Muscle of leg (tissue), 11 donors: ENCODE data around the gene CCDC106. TPM values are rescaled to one million over a fixed set of nuclear protein-coding genes. Genes with fewer than 3 reads are reported as not detected.

Experiments
- DNase-seq: peaks from one replicate; pipeline ENCODE4 v3.0.0; 2013
- H3K27ac ChIP-seq: one replicate; pipeline ENCODE4 v1.5.1; 2013; ENCODE audit warnings: mild to moderate bottlenecking, low read length, control low read depth
- H3K27me3 ChIP-seq: one replicate; pipeline ENCODE4 v1.6.1; 2013; ENCODE audit warnings: low read length; ENCODE audit not compliant: control insufficient read depth, insufficient read depth
- H3K36me3 ChIP-seq: one replicate; pipeline ENCODE4 v1.6.1; 2013; ENCODE audit warnings: low read length; ENCODE audit not compliant: control insufficient read depth, insufficient read depth
- H3K4me1 ChIP-seq: one replicate; pipeline ENCODE4 v1.6.1; 2013; ENCODE audit warnings: low read length; ENCODE audit not compliant: control insufficient read depth, insufficient read depth
- H3K4me3 ChIP-seq: one replicate; pipeline ENCODE4 v1.5.1; 2013; ENCODE audit warnings: low read length, control low read depth
- H3K9me3 ChIP-seq: replicated peaks from 2 replicates; pipeline ENCODE4 v1.6.1; 2013; ENCODE audit warnings: low read depth, low read length; ENCODE audit not compliant: control insufficient read depth
- WGBS: methylation state at CpG from one replicate; pipeline ENCODE4 v1.1.5; 2013; ENCODE audit warnings: missing lambda C conversion rate; ENCODE audit not compliant: insufficient coverage; 5-methylcytosine and 5-hydroxymethylcytosine counted together
- polyA plus RNA-seq, 8 donors: library from polyadenylated mRNA; unstranded; fragments of 120-200 nt; gene quantifications; one replicate each; pipeline versions ENCODE4 v1.2.1 to v1.2.3, GENCODE V29; 2013; ENCODE audit warnings: inconsistent platforms in 1 of 8, low replicate concordance in 1 of 8; ENCODE audit not compliant: insufficient read length in 8 of 8, insufficient read depth in 1 of 8
- total RNA-seq: library from RNA; stranded (reverse); fragments of 120-200 nt; gene quantifications from one replicate; pipeline ENCODE4 v1.2.4, GENCODE V29; 2013

Gene CCDC106
- total and polyA plus RNA-seq, 9 donors, result 5.3 to 16.4 (median 14.7) TPM

DNA sequence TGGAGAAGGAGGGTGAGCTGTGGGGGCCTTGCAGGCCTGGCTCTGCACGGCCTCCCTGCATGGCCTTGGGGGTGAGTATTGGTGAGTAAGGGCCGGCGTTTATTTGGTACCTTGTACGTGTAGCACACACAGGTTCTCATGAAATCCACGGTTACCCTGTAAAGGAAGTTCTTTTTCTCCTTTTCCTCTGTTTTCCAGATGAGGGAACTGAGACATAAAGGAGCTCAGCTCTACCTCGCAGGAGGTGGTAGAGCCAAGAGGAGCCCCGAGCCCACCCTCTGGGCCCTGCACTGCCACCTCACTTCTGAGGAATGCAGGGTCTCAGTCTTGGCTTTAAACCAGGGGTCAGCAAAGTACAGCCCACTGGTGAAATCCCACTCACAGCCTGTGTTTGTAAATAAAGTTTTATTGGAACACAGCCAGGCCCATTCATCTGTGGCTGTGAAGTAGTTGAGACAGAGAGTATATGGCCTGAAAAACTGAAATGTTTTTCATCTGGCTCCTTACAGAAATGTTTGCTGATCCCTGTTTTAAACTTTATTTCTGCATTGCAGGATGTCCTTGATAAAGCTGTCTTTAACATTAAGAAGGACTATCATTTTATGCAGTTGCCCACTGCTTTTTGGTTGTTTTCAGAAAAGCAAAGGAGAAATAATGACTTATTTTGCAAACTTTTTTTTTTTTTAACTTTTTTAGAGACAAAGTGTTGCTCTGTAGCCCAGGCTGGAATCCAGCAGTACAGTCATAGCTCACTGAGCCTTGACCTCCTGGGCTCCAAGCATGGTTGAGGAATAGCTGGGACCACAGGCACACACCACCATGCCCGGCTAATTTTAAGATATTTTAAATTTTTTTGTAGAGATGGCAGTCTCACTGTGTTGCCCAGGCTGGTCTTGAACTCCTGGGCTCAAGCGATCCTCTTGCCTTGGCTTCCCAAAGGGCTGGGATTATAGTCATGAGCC is 33.4 kb downstream of the CCDC106 start:
- no peak overlapping the region for H3K4me3 ChIP-seq
- no peak overlapping the region for H3K27ac ChIP-seq
- WGBS, result 75% methylated on average over 2 of the region's 9 CpGs
- no peaks in the 10 kb centered on the region for H3K9me3 ChIP-seq
- peaks cover 72% of the 10 kb centered on the region for H3K36me3 ChIP-seq
- peaks cover 16% of the 10 kb centered on the region for H3K4me1 ChIP-seq
- DNase-seq, result no peak
- no peaks in the 10 kb centered on the region for H3K27me3 ChIP-seq

DNA sequence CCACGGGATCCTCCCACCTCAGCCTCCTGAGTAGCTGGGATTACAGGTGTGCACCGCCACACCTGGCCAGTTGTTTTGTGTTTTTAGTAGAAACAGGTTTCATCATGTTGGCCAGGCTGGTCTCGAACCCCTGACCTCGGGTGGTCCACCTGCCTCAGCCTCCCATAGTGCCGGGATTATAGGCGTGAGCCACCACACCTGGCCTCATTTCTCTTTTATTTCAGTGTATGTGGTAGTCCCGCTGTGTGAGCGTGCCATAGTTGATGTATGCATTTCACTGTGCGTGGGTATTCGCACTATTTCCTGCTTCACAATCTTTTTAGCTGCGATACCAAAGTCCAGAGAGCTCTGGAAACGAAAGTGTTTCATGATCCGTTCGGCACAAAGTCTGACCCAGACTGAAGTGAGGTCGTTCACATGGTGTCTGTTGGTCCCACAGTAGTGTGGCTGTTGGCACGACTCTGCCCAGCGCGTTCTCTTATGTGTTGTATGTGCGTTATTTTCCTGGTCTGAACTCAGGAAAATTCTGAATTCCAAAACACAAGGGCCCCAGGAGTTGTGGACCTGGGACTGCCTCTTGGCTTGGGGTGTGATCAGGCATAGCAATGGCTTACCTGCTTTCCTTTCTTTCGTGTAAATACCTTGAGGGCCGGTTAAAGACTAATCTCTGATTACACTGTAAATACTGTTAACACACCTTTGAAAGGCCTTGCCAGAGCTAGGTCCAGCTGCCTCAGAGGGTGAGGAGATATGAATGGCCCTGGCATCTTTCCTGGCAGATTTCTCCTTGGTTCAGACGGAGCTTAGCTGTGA is 35.6 kb downstream of the CCDC106 start:
- WGBS, result 92% methylated on average over 16 of the region's 22 CpGs
- H3K36me3 ChIP-seq, result peaks cover 64% of the 10 kb centered on the region
- H3K27me3 ChIP-seq, result no peaks in the 10 kb centered on the region
- no peak for DNase-seq
- H3K27ac ChIP-seq, result no peak overlapping the region
- no peaks in the 10 kb centered on the region for H3K9me3 ChIP-seq
- H3K4me1 ChIP-seq, result peaks cover 14% of the 10 kb centered on the region
- no peak overlapping the region for H3K4me3 ChIP-seq

DNA sequence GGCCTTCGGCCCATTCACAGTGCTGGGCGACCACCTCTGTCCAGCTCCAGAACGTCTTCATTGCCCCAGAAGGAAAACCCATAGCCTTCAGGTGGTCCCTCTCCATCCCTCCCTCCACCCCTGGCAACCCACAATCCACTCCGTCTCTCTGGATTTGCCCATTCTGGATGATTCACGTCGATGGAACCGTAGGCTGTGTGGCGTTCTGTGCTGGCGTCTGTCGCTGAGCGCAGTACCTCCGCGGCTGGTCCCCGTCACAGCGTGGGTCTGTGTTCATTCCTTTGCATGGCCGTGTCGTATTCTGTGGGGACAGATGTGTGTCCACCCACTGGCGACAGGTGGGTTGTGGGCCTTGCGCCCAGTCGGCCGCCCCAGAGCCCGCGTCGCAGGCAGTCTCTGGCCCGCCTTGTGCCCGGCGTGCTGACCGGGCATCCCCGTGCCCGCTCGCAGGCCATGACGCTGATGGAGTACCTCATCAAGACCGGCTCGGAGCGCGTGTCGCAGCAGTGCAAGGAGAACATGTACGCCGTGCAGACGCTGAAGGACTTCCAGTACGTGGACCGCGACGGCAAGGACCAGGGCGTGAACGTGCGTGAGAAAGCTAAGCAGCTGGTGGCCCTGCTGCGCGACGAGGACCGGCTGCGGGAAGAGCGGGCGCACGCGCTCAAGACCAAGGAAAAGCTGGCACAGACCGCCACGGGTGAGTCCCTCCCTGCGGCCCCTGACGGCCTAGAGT is 37.1 kb downstream of the CCDC106 start:
- no peak for DNase-seq
- no peaks in the 10 kb centered on the region for H3K27me3 ChIP-seq
- WGBS, result 92% methylated on average over 60 of the region's 60 CpGs
- H3K27ac ChIP-seq, result no peak overlapping the region
- H3K4me1 ChIP-seq, result peaks cover 22% of the 10 kb centered on the region
- peaks cover 62% of the 10 kb centered on the region for H3K36me3 ChIP-seq
- no peaks in the 10 kb centered on the region for H3K9me3 ChIP-seq
- H3K4me3 ChIP-seq, result no peak overlapping the region

DNA sequence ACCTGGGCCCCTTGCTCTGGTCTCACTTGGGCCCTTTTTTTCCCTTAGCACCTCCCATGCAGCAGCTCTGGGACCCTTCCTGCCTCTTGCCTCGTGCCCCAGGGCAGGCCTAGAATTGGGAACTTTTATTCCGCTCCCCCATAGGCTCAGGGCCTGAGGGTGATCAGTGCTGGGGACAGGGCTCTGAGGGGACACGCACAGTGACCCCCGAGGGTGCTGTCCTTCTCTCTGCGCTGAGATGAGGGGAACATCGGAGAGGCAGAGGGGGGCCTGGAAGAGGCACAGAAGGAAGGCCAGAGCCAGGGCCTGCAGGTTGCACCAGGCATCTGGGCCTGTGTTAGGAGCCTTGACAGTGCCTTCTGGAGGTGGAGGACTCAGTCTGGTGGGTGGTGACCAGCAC is 37.8 kb downstream of the CCDC106 start:
- whole genome bisulfite sequencing, result 96% methylated on average over 5 of the region's 6 CpGs
- H3K4me3 ChIP-seq, result no peak overlapping the region
- DNase-seq, result no peak

DNA sequence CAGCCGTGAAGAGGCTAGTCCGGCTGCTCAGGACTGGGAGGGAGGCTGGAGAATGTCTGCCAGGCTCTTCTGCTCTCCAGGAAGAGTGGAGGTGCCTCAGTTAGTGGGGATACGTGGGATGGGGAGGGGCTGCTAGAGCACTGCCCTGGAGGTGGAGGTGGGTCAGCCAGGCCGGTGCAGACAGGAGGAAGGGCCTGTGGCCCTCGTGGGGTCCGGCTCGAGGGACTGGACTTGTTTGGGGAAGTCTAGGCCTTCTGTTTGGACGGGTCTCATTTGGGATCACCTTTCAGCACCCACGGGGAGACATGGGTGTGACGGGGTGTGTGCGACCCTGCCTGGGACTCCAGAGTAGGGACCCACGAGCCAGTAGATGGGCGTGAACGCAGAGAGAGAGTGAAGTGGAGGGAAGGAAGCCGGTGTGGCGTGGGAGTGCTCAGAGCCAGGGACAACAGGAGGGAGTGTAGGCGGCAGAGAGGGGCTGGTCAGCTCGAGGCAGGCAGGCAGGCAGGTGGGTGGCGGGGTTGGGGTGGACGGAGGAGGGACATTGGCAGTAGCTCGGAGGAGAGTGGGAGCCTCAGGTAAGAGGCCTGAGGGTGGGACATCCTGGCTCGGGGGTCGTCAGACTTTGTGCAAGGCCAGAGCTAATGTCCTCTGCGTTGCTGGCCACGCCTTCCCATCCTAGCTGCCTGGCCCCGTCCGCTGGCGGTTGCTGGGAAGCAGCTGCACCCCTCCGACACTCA is 38.5 kb downstream of the CCDC106 start:
- Histone ChIP-seq H3K4me1 (peaks cover 22% of the 10 kb centered on the region), H3K36me3 (peaks cover 59% of the 10 kb centered on the region), H3K4me3 (no peak overlapping the region), H3K27me3 (no peaks in the 10 kb centered on the region), H3K27ac (no peak overlapping the region), H3K9me3 (no peaks in the 10 kb centered on the region)
- no peak for DNase-seq
- WGBS, result 80% methylated on average over 25 of the region's 29 CpGs

More for the DNA sequence above, 37.8 kb downstream of the CCDC106 start:
- H3K27ac ChIP-seq, result no peak overlapping the region
- peaks cover 22% of the 10 kb centered on the region for H3K4me1 ChIP-seq
- H3K36me3 ChIP-seq, result peaks cover 63% of the 10 kb centered on the region
- H3K9me3 ChIP-seq, result no peaks in the 10 kb centered on the region
- no peaks in the 10 kb centered on the region for H3K27me3 ChIP-seq

DNA sequence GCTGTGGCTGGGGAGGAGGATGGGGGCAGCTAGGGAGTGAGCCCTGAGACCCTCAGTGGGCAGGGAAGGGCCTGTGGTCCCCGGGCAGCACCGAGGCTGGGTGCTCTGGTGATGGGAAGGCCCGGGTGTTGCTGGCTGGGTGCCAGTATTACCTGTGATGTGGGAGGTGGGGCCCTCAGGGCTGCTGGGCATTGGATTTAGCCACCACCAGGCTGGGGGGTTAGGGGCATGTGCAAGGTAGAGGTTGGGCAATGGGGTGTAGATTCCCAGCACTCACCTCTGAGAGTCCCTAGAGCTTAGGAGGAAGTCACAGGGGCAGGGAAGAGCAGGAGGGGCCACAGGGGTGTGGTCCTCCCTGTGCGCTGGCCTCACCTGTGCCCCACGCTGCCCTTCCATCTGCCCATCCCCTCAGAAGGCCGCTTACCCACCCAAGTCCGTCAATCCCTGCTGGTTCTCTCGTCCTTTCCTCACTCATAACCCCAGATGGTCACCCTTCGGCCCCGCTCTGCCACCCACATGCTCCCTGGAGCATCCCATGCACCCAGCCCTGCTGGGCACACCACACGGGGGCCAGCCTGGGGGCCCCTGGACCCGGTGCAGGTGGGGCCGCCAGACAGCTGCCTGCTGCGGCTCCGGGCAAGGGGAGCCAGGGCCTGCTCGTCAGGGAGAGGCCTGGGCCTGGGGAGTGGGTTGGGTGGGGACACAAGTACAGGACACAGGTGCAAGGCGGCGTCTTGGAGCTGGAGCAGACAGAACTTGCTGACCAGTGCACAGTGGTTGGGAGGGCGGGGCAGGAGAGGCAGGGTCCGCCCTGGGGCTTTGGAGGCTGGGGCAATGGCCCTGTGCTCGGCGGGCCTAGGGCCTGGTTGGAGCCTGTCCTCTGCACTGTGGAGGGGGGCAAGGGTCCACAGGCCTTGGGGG is 39.5 kb downstream of the CCDC106 start:
- 79% methylated on average over 22 of the region's 22 CpGs for WGBS
- Histone ChIP-seq H3K27ac (no peak overlapping the region), H3K4me3 (no peak overlapping the region), H3K36me3 (peaks cover 62% of the 10 kb centered on the region), H3K9me3 (no peaks in the 10 kb centered on the region), H3K27me3 (no peaks in the 10 kb centered on the region), H3K4me1 (peaks cover 22% of the 10 kb centered on the region)
- DNase-seq, result no peak

DNA sequence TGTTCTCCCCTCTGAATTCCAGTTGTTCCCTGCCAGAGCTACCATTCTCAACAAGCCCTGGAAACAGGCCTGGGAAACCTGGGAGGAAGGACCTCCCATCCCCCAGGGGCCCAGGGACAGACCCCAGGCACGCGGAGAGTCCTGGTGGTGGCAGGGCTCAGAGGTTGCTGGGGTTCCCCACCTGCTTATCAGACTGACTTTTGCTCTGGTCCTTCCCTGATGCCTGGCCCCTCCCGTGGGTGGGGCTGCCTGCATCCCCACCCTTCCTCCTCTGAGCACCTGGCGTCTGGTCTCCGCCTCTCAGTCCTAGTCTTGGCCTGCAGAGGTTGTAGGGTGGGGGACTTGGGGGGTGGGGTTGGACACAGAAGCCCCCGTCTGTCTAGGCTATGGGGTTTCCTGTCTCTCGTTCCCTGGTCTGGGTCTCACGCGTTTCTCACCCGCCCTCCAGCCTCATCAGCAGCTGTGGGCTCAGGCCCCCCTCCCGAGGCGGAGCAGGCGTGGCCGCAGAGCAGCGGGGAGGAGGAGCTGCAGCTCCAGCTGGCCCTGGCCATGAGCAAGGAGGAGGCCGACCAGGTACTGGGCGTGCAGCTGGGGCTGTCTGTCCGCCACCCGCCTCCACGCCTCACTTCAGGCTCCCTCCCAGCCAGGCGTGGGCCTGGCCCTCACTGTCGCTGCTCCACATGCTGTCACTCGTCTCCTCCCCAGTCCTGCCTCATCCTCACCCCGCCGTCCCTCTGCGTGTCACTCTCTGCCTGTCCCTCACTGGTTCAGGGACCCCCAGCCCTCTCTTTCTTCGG is 40.6 kb downstream of the CCDC106 start:
- no peaks in the 10 kb centered on the region for H3K27me3 ChIP-seq
- no peaks in the 10 kb centered on the region for H3K9me3 ChIP-seq
- H3K4me3 ChIP-seq, result no peak overlapping the region
- peak overlapping the region; percentile 76 for H3K27ac ChIP-seq
- peaks cover 22% of the 10 kb centered on the region for H3K4me1 ChIP-seq
- WGBS, result 43% methylated on average over 18 of the region's 27 CpGs
- peaks cover 68% of the 10 kb centered on the region for H3K36me3 ChIP-seq
- DNase-seq, result peak; percentile 84

DNA sequence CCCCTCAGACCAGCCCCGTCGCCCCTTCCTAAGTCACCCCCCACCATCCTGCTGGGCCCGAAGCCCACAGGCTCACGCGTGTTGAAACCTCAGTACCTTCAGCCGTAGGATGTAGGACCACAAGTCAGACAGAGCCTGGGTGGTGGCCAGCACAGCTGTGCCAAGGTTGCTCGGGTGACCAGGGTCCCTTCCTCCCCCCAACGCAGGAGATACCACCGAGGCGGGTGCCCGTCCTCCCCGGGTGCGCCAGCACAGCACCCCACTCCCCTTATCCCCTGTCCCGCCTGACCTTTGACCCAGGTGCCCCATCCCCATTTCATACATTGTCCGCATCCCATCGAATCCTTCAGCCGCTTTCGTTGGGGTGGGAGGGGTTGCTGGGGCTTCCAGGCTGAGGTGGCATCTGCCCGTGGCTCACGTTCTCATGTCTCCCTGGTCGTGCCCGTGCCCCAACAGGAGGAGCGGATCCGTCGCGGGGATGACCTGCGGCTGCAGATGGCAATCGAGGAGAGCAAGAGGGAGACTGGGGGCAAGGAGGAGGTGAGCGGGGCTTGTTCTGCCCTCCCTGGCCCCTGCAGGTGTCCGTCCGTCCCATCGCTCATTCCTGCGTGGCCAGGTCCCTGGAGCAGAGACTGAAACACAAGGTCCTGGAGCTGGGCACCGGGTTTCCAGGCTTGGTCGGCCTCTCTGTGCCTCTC is 41.5 kb downstream of the CCDC106 start:
- peaks cover 22% of the 10 kb centered on the region for H3K4me1 ChIP-seq
- H3K27ac ChIP-seq, result peak overlapping the region; percentile 76
- no peak overlapping the region for H3K4me3 ChIP-seq
- H3K27me3 ChIP-seq, result no peaks in the 10 kb centered on the region
- peaks cover 71% of the 10 kb centered on the region for H3K36me3 ChIP-seq
- H3K9me3 ChIP-seq, result no peaks in the 10 kb centered on the region
- WGBS, result 90% methylated on average over 26 of the region's 35 CpGs
- DNase-seq, result no peak
